GM21737 (cell line): ENCODE results near the gene CRY2.

Experiments used
- ATAC-seq: cut with Tn5 transposase; IDR thresholded peaks from one replicate; pipeline ENCODE4 v1.9.1; 2021; ENCODE audit warnings: mild to moderate bottlenecking, moderate library complexity; ENCODE audit not compliant: unreplicated experiment

Gene CRY2

DNA sequence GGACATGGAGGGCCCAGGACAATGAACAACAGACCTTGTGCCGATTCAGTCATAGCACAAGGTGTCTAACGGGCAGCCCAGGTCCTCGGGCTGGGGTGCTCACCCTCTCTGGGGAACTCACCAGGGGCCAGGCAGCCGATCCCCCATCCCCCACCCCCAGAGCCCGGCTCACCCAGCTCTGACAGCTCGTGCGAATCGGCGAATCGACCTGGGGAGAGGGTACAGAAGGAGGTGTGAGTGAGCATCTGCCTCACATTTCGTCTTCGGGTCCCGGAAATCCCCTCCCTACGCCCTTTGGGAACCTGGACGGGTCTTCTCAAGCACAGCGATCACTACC is 70.0 kb downstream of the CRY2 start:
- no peak for ATAC-seq

DNA sequence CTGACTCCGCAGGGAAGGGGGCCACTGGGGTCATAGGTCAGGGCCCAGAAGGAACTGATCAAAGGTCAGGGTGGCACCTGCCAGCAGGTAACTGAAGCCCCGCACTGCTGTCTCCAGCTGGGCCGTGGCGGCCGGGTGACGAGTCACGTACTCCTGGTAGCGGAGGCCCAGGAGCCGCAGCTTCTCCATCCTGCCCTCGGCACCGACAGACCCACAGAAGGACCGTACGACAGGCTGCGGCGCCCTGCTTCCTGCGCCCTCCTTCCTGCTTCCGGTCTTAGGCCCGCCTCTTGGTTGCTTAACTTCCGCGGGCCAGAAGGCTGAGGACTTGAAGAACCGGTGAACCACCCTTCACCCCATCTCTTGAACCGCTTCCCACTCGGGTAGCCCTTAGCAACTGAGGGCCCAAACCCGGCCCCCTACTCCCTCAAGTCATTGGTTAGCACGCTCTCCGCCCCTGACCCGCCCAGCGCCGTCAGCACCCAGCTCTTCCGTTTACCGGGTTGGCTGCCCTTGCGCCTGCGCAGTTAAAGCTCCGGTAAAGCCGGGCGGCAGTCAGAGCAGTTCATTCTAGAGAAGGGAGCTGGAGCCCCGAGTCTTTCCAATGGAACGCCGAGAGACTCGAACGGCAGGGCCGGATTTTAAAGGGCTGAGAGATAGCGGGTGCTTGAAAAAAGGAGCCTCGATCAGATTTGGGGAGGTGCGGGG is 70.5 kb downstream of the CRY2 start, which contains the start of gene PEX16:
Gene PEX16, minus strand, starts transcription at position 255 of the 708 bp plus-strand sequence. Its CDS starts 66 bp downstream, at position 189.
- peak; percentile 85 for ATAC-seq

DNA sequence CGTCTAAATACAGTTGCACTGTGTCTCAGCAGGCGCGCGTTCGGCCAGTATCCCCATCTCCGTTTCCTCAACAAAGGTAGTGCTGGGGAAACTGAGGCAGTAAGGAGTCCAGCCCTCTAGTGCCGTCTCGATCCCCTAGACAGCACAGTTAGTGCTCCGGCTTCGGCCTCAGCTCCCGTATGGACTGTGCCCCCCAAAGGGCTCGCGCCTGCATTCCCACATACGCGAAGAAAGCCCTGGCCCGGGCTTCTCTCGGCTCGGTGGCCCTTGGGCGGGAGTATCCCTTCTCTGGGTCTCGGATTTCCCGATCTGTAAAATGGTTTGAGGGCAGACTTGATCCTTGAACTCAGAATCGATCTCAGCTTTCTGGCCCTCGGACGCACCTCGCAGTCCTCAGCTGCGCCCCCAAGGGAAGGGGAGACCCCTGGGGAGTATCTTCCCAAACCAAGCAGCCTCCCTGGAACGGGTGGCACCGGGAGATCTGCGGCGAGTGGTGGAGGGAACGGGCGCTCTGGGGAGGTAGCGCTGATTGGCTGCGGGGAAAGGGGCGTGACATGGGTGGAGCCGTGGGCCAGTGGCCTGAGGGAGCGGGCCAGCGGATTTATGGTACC is 71.2 kb downstream of the CRY2 start:
- ATAC-seq: peak; percentile 35

DNA sequence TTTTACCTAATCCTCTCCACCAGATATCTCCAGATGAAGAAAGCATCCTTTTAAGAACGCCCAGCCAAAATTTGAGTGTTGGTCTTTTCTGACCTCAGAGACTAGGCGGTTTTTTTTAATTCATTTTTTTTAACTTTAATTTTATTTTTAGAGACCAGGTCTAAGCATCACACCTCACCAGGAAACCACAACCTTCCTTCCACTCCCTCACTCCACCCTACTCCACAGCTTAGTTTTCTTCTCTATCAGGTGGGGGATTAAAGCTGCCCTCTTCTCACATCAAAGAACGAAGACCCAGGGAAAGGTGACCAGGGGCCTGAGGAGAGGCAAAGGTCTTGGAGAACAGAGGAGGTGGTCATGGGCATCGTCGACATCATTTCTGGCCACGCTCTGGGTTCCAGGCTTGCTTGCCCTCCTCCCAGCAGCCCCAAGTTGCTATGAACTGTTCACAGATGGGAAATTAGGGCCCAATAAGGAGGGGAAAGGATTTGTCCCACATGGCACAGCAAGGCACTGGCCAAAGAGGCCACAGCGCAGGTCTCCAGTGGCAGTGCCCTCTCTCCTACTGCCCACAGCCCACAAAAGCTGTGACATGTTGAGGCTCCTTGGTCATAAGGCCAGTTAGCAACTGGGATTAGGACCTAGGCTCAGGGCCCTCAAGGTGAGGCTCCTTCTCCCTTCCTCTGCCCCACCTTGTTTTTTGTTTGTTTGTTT is 71.8 kb downstream of the CRY2 start:
- no peak for ATAC-seq

DNA sequence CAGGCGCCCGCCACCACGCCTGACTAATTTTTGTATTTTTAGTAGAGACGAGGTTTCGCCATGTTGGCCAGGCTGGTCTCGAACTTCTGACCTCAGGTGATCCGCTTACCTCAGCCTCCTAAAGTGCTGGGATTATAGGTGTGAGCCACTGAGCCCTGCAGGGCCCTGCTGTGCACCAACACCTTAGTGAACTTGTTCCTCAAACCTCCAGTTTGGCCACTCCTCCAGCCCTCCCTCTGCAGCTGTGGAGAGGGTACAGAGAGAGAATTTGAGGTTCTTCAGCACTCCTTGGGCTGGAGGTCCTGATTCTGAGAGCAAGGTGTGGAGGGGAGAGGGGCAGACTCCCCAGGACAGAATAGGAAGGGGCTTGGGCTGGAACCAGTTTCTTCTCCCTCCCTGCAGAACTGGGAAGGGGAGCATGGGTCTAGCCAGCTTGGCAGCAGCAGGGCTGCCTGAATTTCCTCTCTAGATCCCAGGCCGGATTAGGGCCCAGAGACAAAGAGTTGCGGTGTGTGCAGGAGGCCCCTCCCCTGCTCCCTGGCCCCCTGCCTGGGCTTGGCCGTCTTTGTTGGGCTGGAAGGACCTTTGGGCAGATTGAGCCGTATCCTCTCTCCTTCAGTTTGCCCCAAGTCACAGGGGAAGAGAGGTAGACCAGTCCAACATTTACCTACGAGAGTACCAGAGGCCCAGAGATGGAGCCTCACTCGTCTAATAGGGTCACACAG is 72.7 kb downstream of the CRY2 start:
- no peak for ATAC-seq

DNA sequence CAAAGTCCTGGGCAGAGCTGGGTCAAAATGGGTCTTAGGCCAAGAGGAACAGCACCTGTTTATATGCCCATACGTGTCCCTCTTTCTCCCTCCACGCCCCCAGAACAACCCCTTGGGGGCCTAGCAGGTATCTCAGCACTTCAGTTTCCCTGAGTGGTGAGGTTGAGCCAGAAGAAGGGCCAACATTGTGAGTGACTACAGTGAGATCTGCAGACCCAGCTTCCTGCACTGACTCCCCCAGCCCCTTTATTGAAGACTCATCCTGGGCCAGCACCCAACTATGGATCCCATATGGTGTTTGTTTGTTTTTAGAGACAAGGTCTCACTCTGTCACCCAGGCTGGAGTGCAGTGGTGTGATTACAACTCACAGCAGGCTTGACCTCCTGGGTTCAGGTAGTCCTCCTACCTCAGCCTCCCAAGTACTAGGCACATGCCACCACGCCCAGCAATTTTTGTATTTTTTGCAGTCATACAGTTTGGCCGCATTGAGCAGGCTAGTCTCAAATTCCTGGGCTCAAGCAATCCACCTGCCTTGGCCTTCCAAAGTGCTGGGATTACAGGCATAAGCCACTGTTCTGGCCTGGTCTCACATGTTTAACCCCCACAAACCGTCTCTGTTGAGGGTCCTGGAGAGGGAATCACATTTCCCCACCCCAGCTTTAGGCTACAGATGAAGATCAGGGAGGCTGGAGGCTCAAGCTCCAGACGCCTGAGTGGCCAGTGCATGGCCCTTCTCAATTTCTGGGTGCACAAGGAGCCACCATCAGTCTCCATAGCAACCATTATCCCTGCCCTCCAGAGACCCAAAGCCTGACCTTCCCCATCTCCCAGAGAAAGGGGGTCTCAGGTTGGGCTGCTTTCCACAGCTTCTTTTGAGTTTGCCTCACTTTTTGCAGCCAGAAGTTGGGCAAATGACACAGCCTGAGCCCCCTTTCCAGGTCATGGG is 73.5 kb downstream of the CRY2 start:
- ATAC-seq: no peak

DNA sequence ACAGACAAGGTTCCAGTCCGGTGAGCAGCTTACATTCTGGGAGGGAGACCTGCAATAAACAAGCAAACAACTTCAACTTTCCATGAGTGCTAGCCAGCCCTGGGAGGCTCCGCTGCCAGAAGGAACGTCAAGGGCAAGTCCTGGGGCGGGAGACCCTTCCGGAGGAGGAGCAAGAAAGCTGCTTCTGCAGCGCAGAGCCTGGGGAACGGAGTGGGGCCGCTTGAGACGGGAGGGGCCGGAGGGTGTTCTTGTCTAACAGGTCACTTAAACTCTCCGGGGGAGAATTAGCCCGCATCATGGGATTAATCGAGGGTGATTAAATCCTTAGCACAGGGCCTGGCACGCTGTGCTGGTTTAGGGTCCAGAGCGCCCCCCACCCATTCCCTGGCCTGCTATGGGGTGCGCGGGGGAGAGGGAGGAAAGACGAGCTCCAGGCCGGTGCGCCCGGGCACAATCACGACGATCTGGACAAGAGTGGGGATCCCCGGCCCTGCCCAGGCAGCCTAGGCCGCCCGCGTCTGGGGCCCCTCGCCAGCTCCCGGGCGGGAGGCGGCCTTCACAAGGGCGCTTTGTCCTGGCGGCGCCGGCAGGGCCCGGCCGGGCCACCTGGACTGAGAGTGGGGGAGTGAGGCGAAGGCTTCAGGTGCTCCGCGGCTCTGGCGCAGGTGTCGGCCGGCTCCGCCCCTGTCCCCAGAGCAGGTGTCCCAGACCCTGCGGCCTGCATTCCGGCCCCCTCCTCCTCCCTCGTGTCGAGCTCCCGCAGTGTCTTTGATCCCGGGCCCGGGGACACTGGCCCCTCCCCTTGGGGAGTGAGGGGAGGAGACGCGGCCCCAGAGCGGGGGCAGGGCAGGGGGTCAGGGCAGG is 74.5 kb downstream of the CRY2 start:
- ATAC-seq: no peak

DNA sequence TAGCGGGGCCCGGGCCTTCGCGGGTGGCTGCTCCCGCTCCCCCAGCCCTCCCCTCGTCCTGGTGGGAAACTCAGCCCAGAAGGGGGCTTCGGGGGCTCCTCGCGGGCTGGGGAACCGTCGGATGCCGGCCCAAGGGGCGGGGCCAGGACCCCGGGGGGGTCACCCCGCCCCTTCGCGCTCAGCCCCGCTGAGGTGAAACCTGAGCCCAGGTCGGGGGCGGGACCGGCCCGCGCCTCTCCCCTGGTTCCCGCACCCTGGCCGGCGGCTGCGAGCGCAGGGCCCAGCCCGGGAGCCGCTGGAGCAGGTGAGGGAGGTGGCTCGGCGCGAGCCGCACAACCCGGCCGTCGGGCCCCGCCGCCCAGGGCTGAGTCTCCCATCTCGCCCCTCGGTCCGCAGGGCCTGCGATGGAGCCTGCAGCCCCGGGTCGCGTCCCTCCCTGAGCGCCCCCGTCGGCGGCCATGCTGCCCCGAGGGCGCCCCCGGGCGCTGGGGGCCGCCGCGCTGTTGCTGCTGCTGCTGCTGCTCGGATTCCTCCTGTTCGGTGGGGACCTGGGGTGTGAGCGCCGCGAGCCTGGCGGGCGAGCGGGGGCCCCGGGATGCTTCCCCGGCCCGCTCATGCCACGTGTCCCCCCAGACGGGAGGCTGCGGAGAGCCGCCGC is 75.3 kb downstream of the CRY2 start, which contains the start of gene LARGE2:
Gene LARGE2, plus strand, starts transcription at position 232 of the 658 bp plus-strand sequence. Its CDS starts 227 bp downstream, at position 459.
- ATAC-seq: no peak

DNA sequence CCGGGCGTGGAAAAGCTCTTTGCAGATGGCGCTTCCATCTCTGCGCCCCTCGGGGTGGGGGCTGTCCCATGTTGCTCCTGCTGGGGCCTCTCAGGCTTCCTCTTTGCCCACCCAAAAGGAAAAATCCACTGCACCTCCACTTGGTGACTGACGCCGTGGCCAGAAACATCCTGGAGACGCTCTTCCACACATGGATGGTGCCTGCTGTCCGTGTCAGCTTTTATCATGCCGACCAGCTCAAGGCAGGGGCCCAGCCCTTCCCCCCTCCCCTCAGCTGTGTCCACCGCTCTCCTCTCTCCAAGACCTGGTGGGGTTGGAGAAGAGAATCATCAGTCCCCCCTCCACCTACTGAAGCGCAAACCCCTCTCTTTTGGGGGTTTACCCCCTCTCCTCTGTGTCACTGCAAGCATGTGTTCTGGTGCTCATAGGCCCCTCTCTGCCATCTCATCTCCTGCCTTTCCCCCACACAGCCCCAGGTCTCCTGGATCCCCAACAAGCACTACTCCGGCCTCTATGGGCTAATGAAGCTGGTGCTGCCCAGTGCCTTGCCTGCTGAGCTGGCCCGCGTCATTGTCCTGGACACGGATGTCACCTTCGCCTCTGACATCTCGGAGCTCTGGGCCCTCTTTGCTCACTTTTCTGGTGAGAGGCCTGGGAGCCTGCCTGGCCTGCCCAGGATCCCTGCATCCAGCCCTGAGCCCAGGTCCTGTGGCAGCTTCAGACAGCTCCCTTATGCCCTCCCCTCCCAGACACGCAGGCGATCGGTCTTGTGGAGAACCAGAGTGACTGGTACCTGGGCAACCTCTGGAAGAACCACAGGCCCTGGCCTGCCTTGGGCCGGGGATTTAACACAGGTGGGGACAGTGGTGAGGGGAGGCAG is 77.0 kb downstream of the CRY2 start:
- ATAC-seq: no peak

DNA sequence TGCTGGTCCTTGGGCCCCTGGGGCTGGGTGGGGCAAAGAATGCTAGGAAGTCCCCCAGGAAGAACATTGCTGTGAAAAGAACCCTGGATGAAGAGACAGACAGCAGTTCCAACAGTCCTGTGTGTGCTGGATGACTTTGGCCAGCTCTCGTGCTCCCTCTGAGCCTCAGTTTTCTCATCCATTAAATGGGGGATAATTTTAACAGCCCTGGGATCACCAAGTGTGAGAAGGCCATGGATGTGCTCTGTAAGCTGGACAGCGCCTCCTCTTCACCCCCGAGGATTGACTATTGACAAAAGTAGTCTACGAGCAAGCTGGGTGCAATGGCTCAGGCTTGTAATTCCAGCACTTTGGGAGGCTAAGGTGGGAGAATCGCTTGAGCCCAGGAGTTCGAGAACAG is 77.7 kb downstream of the CRY2 start:
- ATAC-seq: no peak

DNA sequence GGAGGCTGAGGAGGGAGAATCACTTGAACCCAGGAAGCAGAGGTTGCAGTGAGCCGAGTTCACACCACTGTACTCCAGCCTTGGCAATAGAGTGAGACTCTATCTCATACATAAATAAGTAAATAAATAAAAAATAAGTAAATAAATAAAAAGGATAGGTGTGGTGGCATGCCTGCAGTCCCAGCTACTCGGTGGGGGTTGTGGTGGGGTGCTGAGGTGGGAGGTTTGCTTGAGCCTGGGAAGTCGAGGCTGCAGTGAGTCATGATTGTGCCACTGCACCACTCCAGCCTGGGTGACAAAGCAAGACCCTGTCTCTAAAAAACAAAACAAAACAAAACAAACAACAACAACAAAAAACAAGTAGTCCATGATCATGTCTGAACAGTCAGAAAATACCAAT is 78.3 kb downstream of the CRY2 start:
- no peak for ATAC-seq

DNA sequence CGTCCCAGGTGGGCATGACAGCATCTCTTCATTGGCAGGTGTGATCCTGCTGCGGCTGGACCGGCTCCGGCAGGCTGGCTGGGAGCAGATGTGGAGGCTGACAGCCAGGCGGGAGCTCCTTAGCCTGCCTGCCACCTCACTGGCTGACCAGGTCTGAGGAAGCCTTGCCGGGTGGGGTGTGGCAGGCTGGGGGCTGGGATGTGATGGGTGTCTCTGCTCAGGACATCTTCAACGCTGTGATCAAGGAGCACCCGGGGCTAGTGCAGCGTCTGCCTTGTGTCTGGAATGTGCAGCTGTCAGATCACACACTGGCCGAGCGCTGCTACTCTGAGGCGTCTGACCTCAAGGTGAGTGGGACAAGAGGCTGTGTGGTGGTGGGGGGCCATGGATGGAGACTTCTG is 78.7 kb downstream of the CRY2 start:
- ATAC-seq: no peak

DNA sequence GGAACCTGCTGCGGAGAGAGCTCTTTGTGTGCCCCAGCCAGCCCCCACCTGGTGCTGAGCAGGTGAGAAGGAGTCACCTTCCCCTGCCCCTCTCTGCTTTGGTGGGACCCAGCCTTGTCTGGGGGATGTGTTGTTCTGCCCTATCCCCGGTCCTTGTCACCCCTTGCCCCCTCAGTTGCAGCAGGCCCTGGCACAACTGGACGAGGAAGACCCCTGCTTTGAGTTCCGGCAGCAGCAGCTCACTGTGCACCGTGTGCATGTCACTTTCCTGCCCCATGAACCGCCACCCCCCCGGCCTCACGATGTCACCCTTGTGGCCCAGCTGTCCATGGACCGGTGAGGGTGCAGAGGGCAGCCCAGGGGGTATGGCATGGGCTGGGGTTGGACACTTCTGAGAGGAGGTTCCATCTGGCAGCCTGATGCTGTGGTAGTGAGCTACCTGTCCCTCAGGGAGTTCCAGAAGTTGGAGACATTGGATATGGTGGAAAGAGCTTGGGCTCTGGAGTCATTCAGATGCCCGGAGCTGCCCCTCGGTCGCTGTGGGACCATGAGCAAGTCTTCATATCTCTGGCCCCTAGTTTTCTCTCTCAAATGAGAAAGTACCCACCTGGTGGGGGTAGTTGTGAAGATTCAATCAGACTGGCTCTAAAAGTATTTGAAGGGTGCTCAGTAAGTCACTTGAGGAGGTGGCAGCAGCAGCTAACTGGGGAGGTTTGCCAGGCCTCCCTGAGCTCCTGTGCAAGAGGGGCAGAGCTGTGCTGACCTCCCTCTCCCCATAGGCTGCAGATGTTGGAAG is 79.5 kb downstream of the CRY2 start:
- ATAC-seq: no peak

DNA sequence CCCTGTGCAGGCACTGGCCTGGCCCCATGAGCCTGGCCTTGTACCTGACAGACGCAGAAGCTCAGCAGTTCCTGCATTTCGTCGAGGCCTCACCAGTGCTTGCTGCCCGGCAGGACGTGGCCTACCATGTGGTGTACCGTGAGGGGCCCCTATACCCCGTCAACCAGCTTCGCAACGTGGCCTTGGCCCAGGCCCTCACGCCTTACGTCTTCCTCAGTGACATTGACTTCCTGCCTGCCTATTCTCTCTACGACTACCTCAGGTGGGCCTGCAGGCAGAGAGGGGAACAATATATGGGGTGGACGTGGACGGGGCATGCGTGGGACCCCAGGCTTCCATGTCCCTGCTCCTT is 80.0 kb downstream of the CRY2 start:
- ATAC-seq: no peak

DNA sequence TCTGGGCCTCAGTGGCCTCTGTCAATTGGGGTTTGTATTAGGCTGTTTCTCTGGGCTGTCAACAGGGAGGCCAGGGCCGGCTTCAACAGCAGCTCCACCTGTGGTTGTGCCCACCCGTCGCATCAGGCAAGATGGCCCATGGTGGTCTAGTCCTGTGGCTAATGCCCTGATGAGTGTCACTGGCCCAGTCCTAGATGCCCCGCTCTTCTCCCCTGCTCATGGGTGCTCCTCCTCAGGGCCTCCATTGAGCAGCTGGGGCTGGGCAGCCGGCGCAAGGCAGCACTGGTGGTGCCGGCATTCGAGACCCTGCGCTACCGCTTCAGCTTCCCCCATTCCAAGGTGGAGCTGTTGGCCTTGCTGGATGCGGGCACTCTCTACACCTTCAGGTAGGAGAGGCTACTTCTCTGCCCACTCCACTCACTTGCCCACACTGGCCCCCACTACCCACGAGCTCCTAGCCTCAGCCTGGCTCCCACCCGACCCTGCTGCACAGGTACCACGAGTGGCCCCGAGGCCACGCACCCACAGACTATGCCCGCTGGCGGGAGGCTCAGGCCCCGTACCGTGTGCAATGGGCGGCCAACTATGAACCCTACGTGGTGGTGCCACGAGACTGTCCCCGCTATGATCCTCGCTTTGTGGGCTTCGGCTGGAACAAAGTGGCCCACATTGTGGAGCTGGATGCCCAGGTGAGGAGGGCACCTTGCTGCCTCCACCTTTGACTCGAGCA is 80.6 kb downstream of the CRY2 start:
- no peak for ATAC-seq

DNA sequence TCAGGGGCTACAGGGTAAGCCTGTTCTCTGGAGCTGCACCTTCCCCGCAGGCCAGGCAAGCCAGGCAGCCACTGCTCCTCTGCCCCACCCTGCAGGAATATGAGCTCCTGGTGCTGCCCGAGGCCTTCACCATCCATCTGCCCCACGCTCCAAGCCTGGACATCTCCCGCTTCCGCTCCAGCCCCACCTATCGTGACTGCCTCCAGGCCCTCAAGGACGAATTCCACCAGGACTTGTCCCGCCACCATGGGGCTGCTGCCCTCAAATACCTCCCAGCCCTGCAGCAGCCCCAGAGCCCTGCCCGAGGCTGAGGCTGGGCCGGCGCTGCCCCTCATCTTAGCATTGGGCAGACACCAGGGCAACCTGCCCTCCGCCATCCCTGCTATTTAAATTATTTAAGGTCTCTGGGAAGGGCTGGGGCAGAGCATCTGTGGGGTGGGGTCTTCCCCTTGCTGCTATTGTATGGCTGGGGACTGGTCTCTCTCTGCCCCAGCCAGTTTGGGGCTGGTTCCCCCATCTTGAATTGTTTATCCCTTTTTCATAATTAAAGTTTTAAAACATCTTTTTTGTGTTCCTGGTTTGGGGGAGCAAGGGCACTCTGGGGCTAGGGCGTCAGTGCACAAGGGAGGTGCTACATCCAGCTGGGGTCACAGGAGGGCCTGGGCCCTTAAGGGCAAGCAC is 81.4 kb downstream of the CRY2 start:
- no peak for ATAC-seq
